Left ventricle myocardium superior (tissue), 1 donor: Measurements from ENCODE around the gene OR10D3. TPM values are rescaled to one million over a fixed set of nuclear protein-coding genes. Genes with fewer than 3 reads are reported as not detected.
"Not testable (repeated sequence)": the region's sequence is repeated elsewhere in the genome, so short reads cannot be mapped to it uniquely, and the experiment has no call there.

ENCODE experiments used
- ATAC-seq: fragments of 200-7000 bp; cut with Tn5 transposase; one replicate; pipeline ENCODE4 v1.9.1; 2020; ENCODE audit warnings: mild to moderate bottlenecking, moderate library complexity
- DNase-seq: peaks from one replicate; pipeline ENCODE4 v3.0.0-alpha.2; 2020
- intact Hi-C: fragments of 100-400 bp; cut with micrococcal nuclease; formaldehyde crosslinking; loops from one replicate; pipeline ENCODE4 v1.11.0; 2022
- total RNA-seq: library from RNA; stranded (reverse); fragmentation: NEBNext Ultra II Directional; extraction: Animal tissue kit (Norgen Biotek cat#: 25700); gene quantifications from one replicate; pipeline ENCODE4 v1.2.1, GENCODE V29; 2021
- donor health status: DM: no; HTN: yes; CAD: no; lungs with severe emphysema.

The OR10D3 gene
- total RNA-seq, 1 donor from 2014 or later, result not detected

- DNase-seq (no peak), ATAC-seq (no peak)
- intact Hi-C loops, result no loop called here
These were observed 10.3 kb downstream of the OR10D3 start for GRCh38 chr11:124193221-124194010.

GRCh38 chr11:124194293-124195188 is 11.4 kb downstream of the OR10D3 start:
- DNase-seq, result no peak
- ATAC-seq, result no peak
- intact Hi-C loops, result no loop called here

- DNase-seq (no peak), ATAC-seq (no peak)
- intact Hi-C loops, result no loop called here
These were observed 12.1 kb downstream of the OR10D3 start for GRCh38 chr11:124195189-124195734.

GRCh38 chr11:124197999-124198398 is 14.9 kb downstream of the OR10D3 start:
- DNase-seq, result no peak
- intact Hi-C loops, result no loop called here
- ATAC-seq, result no peak

- DNase-seq, result no peak
- intact Hi-C loops, result no loop called here
- ATAC-seq, result no peak
These were observed 15.8 kb downstream of the OR10D3 start for GRCh38 chr11:124198897-124199296.

- intact Hi-C loops, result no loop called here
- ATAC-seq (no peak), DNase-seq (no peak)
These were observed 16.6 kb downstream of the OR10D3 start for GRCh38 chr11:124199702-124200101.

- intact Hi-C loops, result no loop called here
- ATAC-seq, result no peak
These were observed 17.5 kb downstream of the OR10D3 start for GRCh38 chr11:124200671-124201070.

GRCh38 chr11:124202951-124203350 is 19.8 kb downstream of the OR10D3 start:
- DNase-seq (no peak), ATAC-seq (no peak)
- intact Hi-C loops, result no loop called here

More at GRCh38 chr11:124200671-124201070, 17.5 kb downstream of the OR10D3 start:
- DNase-seq, result no peak

- ATAC-seq (no peak), DNase-seq (no peak)
- intact Hi-C loops, result no loop called here
These were observed 20.9 kb downstream of the OR10D3 start for GRCh38 chr11:124204008-124204407.

- DNase-seq, result no peak
- intact Hi-C loops, result no loop called here
- ATAC-seq, result no peak
These were observed 24.1 kb downstream of the OR10D3 start for GRCh38 chr11:124207102-124207792.

- intact Hi-C loops, result no loop called here
- no peak for DNase-seq
- ATAC-seq, result no peak
These were observed 26.7 kb downstream of the OR10D3 start for GRCh38 chr11:124209824-124210357.

- ATAC-seq, result no peak
- intact Hi-C loops, result no loop called here
- DNase-seq, result no peak
These were observed 27.3 kb downstream of the OR10D3 start for GRCh38 chr11:124210421-124210820.

GRCh38 chr11:124211321-124211720 is 28.2 kb downstream of the OR10D3 start:
- intact Hi-C loops, result no loop called here
- DNase-seq (no peak), ATAC-seq (no peak)

- ATAC-seq, result no peak
- intact Hi-C loops, result no loop called here
- DNase-seq, result no peak
These were observed 30.9 kb downstream of the OR10D3 start for GRCh38 chr11:124214027-124214426.

GRCh38 chr11:124219126-124219525 is 36.0 kb downstream of the OR10D3 start:
- intact Hi-C loops, result no loop called here
- DNase-seq (no peak), ATAC-seq (no peak)

GRCh38 chr11:124222407-124222806 is 39.3 kb downstream of the OR10D3 start:
- intact Hi-C loops, result no loop called here
- ATAC-seq (no peak), DNase-seq (no peak)

GRCh38 chr11:124224618-124225423 is 41.7 kb downstream of the OR10D3 start:
- ATAC-seq, intact Hi-C loops, DNase-seq: not testable (repeated sequence)

GRCh38 chr11:124225471-124225870 is 42.3 kb downstream of the OR10D3 start:
- intact Hi-C loops, result no loop called here
- DNase-seq (no peak), ATAC-seq (no peak)
